Brain pericyte (primary cell): ENCODE data around the gene TVP23A.
"Not testable (repeated sequence)": the region's sequence is repeated elsewhere in the genome, so short reads cannot be mapped to it uniquely, and the experiment has no call there.

Experiments used
- DNase-seq: peaks from one replicate; pipeline ENCODE4 v3.0.0-alpha.2; 2012; ENCODE audit warnings: low read depth, low spot score

TVP23A gene

GRCh38 chr16:10805334-10805733, 13.3 kb downstream of the TVP23A start:
- no peak for DNase-seq

GRCh38 chr16:10799736-10800135, 18.9 kb downstream of the TVP23A start:
- DNase-seq: no peak

GRCh38 chr16:10791048-10791447, 27.5 kb downstream of the TVP23A start:
- no peak for DNase-seq

- not testable (repeated sequence) for DNase-seq
These were observed 30.0 kb downstream of the TVP23A start for GRCh38 chr16:10788630-10789029.

GRCh38 chr16:10787304-10787703, 31.3 kb downstream of the TVP23A start:
- DNase-seq: no peak

GRCh38 chr16:10782628-10783027, 36.0 kb downstream of the TVP23A start:
- DNase-seq: no peak

GRCh38 chr16:10780628-10781027, 38.0 kb downstream of the TVP23A start:
- DNase-seq: no peak

- not testable (repeated sequence) for DNase-seq
These were observed 38.7 kb downstream of the TVP23A start for GRCh38 chr16:10779908-10780307.

GRCh38 chr16:10777356-10777755, 41.2 kb downstream of the TVP23A start:
- DNase-seq: no peak

- not testable (repeated sequence) for DNase-seq
These were observed 41.7 kb downstream of the TVP23A start for GRCh38 chr16:10776923-10777322.

GRCh38 chr16:10776280-10776679, 42.3 kb downstream of the TVP23A start:
- no peak for DNase-seq

GRCh38 chr16:10770907-10771306, 47.7 kb downstream of the TVP23A start:
- DNase-seq: no peak

GRCh38 chr16:10769381-10769780, 49.2 kb downstream of the TVP23A start:
- no peak for DNase-seq

GRCh38 chr16:10767127-10767526, 51.5 kb downstream of the TVP23A start:
- DNase-seq: no peak

GRCh38 chr16:10765772-10766171, 52.8 kb downstream of the TVP23A start:
- no peak for DNase-seq

- no peak for DNase-seq
These were observed 55.1 kb downstream of the TVP23A start for GRCh38 chr16:10763456-10763855.

GRCh38 chr16:10762336-10763016, 56.1 kb downstream of the TVP23A start:
- no peak for DNase-seq

- DNase-seq: no peak
These were observed 57.2 kb downstream of the TVP23A start for GRCh38 chr16:10761373-10761772.

- no peak for DNase-seq
These were observed 57.7 kb downstream of the TVP23A start for GRCh38 chr16:10760858-10761257.

GRCh38 chr16:10756574-10756973, 62.0 kb downstream of the TVP23A start:
- no peak for DNase-seq

GRCh38 chr16:10754941-10755340, 63.7 kb downstream of the TVP23A start:
- no peak for DNase-seq

- DNase-seq: no peak
These were observed 64.9 kb downstream of the TVP23A start for GRCh38 chr16:10753670-10754069.

- no peak for DNase-seq
These were observed 65.6 kb downstream of the TVP23A start for GRCh38 chr16:10752843-10753523.
